ENCODE measurements around the gene CHAF1B. TPM values are rescaled to one million over a fixed set of nuclear protein-coding genes. Genes with fewer than 3 reads are reported as not detected.
"Not testable (repeated sequence)": the region's sequence is repeated elsewhere in the genome, so short reads cannot be mapped to it uniquely, and the experiment has no call there.

CHAF1B gene
- total RNA-seq (2014; rRNA removed; shearing (Covaris generic)): 10.6 and 13.0 TPM in 2 replicates
- 14.8 and 17.0 TPM in 2 replicates for polyA plus RNA-seq (2015; cell fraction: cytosol; rRNA removed)
- polyA plus RNA-seq (2015; cell fraction: nucleus; rRNA removed): 16.3 and 16.6 TPM in 2 replicates

- peak; percentile 69 for DNase-seq (ENCODE audit: low read depth)
Measured at GRCh38 chr21:36385233-36386030, at the start of gene CHAF1B. Gene CHAF1B, plus strand, starts transcription at chr21:36385392. Its CDS starts 745 bp downstream, at chr21:36386137.

DNA sequence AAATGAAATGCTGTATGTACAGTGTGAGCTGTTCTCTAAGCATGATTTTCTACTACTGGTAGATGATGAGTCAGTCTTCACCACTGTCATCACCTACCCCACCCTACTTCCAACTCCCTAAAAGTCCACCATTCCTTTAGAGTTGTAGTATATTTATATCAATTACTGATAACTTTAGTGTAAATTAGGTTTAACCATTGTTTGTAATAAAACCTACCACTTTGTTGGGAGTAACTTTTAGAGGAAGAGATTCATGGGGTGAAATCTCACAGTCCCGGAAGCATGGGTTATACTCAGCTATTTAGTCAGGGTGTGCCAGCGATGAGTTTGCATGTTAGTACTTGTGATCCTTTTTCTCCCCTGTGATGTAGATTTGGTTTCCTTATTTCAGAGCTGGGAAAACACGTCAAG lies 48.1 kb upstream of the CHAF1B start:
- DNase-seq (ENCODE audit: low read depth): peak; percentile 78

GRCh38 chr21:36338975-36339374 lies 46.2 kb upstream of the CHAF1B start:
- DNase-seq (ENCODE audit: low read depth): no peak

DNA sequence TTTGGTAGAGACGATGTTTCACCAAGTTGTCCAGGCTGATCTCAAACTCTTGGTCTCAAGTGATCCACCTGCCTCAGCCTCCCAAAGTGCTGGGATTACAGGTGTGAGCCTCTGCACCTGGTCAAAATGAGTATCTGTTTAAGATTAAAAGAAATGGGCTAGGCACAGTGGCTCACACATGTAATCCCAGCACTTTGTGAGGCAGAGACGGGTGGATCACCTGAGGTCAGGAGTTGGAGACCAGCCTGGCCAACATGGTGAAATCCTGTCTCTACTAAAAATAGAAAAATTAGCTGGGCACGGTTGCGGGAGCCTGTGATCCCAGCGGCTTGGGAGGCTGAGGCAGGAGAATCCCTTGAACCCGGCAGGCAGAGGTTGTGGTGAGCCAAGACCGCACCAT lies 42.6 kb upstream of the CHAF1B start:
- not testable (repeated sequence) for DNase-seq (ENCODE audit: low read depth)

- DNase-seq (ENCODE audit: low read depth): no peak
Measured at GRCh38 chr21:36344931-36345330, 40.3 kb upstream of the CHAF1B start.

- DNase-seq (ENCODE audit: low read depth): no peak
Measured at GRCh38 chr21:36347278-36347961, 37.8 kb upstream of the CHAF1B start.

GRCh38 chr21:36347962-36348328 lies 37.2 kb upstream of the CHAF1B start:
- no peak for DNase-seq (ENCODE audit: low read depth)

DNA sequence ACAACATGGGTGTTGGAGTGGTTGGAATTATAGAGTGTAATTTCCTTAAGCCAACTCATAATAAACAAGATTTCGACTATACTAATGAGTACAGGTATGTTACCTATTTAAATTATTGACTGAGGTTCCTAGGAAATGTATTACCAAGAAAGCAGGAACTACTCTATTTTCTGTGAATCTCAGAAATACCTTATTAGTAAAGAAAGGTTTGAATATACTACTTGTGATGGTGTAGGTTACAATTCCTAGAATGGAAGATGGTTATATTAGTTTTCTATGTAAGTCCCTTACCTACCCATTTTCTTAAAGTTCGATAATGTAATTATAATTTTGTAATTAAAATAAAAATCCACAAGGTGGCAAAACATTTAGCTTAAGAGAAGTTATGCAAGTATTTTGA lies 35.9 kb upstream of the CHAF1B start:
- DNase-seq (ENCODE audit: low read depth): no peak

DNA sequence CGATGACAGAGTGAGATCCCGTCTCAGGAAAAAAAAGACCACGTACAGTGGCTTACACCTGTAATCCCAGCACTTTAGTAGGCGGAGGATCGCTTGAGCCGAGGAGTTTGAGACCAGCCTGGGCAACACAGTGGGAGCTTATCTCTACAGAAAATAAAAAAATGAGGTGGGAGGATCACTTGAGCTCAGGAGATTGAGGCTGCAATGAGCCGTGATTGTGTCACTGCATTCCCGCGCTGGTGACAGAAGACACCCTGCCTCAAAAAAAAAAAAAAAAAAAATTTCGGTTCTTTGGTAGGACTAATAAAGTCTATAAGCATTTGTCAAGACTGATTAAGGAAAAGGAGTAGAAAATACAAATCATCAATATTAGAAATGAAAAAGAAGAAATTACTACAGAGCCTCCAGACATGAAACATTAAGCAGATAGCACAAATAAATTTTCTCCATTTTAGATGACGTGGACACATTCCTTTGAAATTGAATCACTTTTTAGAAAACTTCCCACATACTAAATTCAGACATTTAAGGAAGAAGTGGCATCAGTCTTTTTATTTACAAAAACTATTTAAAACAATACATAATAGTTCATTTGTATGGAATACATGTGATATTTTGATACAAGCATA lies 34.8 kb upstream of the CHAF1B start:
- DNase-seq (ENCODE audit: low read depth): no peak

- no peak for DNase-seq (ENCODE audit: low read depth)
Measured at GRCh38 chr21:36354918-36355680, 30.1 kb upstream of the CHAF1B start.

GRCh38 chr21:36355868-36356267 lies 29.3 kb upstream of the CHAF1B start:
- no peak for DNase-seq (ENCODE audit: low read depth)

DNA sequence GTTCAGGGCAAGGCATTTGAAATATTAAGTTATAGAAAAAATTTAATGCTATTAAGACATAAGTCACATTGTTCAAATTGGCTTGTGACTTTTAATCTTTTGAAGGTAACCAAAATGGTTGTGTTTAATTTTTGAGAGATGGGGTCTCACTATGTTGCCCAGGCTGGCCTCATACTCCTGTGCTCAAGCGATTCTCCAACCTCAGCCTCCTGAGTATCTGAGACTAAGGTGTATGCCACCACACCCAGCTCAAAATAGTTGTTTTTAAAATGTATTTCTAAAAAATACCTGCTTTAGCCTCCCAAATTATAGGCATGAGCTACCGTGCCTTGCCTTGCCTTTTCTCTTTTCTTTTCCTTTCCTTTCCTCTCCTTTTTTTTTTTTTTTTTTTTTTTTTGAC lies 26.0 kb upstream of the CHAF1B start:
- DNase-seq (ENCODE audit: low read depth): no peak

DNA sequence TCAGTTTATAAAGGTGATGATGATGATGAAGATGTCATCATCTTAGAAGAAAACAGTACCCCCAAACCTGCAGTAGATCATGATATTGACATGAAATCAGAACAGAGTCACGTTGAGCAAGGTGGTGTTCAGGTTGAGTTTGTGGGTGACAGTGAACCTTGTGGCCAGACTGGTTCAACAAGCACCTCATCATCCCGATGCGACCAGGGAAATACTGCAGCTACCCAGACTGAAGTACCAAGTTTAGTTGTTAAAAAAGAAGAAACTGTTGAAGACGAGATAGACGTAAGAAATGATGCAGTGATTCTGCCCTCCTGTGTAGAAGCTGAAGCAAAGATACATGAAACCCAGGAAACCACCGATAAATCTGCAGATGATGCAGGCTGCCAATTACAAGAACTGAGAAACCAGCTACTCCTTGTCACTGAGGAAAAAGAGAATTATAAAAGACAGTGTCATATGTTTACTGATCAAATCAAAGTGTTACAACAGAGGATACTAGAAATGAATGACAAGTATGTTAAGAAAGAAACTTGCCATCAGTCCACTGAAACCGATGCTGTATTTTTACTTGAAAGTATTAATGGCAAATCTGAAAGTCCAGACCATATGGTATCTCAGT lies 16.0 kb upstream of the CHAF1B start:
- DNase-seq (ENCODE audit: low read depth): no peak

GRCh38 chr21:36375994-36376393 lies 9.2 kb upstream of the CHAF1B start:
- no peak for DNase-seq (ENCODE audit: low read depth)

DNA sequence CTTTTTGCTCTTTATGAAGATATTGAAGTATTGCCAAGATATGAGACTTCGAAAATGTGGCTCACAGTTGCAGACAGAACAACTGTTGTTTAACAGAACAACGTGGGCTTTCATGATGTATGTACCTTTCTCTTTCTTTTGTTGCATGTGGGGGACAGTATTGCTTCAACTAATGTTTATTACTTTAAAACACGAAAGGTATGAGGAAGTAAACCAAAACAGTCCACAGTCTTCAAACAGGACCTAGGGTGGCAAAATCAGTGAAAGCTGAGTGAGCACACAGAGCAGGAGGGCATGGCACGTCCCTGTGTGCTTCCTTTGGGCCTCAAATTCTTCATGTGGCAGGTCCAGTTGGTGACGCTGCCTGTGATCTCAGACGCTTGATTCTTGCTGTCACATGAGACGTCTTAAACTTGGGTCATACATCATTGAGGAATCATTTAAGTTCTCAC lies 7.8 kb upstream of the CHAF1B start:
- DNase-seq (ENCODE audit: low read depth): no peak

DNA sequence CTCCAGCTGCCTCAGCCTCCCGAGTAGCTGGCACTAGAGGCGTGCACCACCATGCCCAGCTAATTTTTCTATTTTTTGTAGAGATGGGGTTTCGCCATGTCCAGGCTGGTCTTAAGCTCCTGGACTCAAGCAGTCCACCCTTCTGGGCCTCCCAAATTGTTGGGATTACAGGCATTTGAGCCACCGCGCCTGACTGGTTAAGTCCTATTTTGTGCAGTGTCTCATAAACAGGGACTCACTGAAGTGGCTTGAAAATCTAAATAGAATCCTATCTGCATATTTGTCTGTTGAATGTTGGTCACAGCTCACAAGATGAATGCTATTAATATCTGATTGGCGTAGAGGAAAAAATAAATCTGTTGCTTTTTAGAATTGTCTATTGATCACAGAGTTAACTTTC lies 5.9 kb upstream of the CHAF1B start:
- DNase-seq (ENCODE audit: low read depth): no peak

DNA sequence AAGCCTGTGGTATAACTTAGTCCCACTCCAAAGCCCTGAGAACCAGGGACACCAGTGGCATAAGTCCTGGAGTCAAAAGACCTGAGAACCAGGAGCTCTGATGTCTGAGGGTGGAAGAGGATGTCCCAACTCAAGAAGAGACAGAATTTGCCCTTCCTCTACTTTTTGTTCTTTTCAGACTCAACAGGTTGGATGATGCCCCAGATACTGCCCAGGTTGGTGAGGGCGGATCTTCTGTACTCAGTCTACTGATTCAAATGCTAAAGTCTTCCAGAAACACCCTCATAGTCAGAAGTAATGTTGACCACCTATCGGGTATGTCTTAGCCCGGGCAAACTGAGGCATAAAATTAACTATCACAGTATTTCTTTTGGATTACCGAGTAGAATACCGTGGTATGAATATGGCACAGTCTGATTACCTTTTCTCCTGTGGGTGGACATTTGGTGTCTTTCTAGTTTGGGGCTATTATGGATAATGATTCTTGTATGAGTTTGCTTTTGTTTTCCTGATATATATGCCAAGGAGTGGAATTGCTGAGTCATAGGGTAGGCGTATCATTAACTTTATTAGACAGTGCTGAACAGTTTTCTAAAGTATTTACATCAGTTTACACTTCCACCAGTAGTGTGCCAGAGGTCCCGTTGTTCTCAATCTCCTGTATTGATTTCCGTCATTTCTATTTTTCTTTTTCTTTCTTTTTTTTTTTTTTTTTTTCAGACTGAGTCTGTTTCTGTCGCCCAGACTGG lies 3.2 kb upstream of the CHAF1B start:
- DNase-seq (ENCODE audit: low read depth): no peak

GRCh38 chr21:36382722-36383121 lies 2.5 kb upstream of the CHAF1B start:
- not testable (repeated sequence) for DNase-seq (ENCODE audit: low read depth)

DNA sequence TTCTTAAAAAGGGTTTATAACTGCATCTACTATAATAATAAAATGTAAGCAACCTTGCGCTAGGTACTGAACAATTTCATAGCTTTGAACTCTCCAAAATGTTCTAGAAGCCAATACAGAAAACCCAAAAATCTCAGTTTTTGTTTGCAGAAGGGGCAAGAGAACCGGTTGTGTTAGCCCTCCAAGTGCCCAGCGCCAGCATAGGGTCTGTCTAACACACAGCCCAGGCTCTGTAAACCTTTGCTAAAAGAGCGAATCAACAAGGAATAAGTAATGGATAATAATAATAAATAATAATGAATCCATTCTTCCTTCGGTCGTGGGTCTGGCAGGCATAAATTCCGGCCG lies 333 bp upstream of the CHAF1B start:
- no peak for DNase-seq (ENCODE audit: low read depth)

- DNase-seq (ENCODE audit: low read depth): peak; percentile 11
Measured at GRCh38 chr21:36386031-36386642, 945 bp downstream of the CHAF1B start.
